Ishikawa (cell line): ENCODE measurements around the gene TTC27.

Source experiments
- CEBPB ChIP-seq: IDR thresholded peaks from 2 replicates; pipeline ENCODE4 v1.6.1; 2012
- CREB1 ChIP-seq: IDR thresholded peaks from 2 replicates; pipeline ENCODE4 v1.6.1; 2012; ENCODE audit warnings: low read depth
- FOXM1 ChIP-seq: IDR thresholded peaks from 2 replicates; pipeline ENCODE4 v1.6.1; 2012; ENCODE audit warnings: low read depth, borderline replicate concordance
- NFIC ChIP-seq: IDR thresholded peaks from 2 replicates; pipeline ENCODE4 v1.6.1; 2012
- RAD21 ChIP-seq: IDR thresholded peaks from 2 replicates; pipeline ENCODE4 v1.6.1; 2012; ENCODE audit warnings: low read depth
- REST ChIP-seq: IDR thresholded peaks from 2 replicates; pipeline ENCODE4 v1.6.1; 2012; ENCODE audit warnings: low read depth, mild to moderate bottlenecking
- TAF1 ChIP-seq: IDR thresholded peaks from 2 replicates; pipeline ENCODE4 v1.6.1; 2012; ENCODE audit warnings: low read depth, mild to moderate bottlenecking
- TCF12 ChIP-seq: IDR thresholded peaks from 2 replicates; pipeline ENCODE4 v1.6.1; 2012; ENCODE audit warnings: low read depth
- TEAD4 ChIP-seq: IDR thresholded peaks from 2 replicates; pipeline ENCODE4 v1.6.1; 2012
- USF1 ChIP-seq: IDR thresholded peaks from 2 replicates; pipeline ENCODE4 v1.6.1; 2012
- YY1 ChIP-seq: IDR thresholded peaks from 2 replicates; pipeline ENCODE4 v1.6.1; 2012; ENCODE audit warnings: low read depth
- ZBTB7A ChIP-seq: IDR thresholded peaks from 2 replicates; pipeline ENCODE4 v1.6.1; 2012; ENCODE audit warnings: low read depth

DNA sequence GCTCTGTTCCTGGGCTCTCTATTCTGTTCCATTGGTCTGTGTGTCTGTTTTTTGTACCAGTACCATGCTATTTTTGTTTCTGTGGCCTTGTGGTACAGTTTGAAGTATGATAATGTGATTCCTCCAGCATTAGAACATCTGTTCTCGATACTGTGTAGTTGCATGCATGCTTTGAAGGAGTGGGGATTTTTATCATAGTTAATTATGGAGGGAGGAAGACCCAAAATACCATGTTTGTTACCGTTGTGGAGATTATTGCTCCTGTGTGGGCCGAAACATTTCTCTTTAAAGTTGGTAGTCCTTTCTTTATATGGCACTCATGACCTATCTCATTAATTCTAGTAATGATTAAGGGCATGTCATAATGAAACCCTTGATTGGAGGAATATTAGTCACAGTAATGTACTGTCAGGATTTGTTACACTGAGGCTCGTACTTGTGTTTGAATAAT is 87.6 kb downstream of the TTC27 start:
- TF ChIP-seq TAF1 = no peak
- TF ChIP-seq USF1 = no peak
- no peak for TF ChIP-seq TEAD4
- no peak for TF ChIP-seq REST
- no peak for TF ChIP-seq FOXM1
- TF ChIP-seq YY1 = no peak
- TF ChIP-seq ZBTB7A = no peak
- TF ChIP-seq NFIC = no peak
- TF ChIP-seq RAD21 = no peak
- no peak for TF ChIP-seq CREB1
- no peak for TF ChIP-seq CEBPB
- no peak for TF ChIP-seq TCF12
